ENCODE data around the gene CACNA1C.

Gene CACNA1C

GRCh38 chr12:2142068-2142467 is 89.3 kb downstream of the CACNA1C start:
- no peak for DNase-seq

GRCh38 chr12:2144951-2145350 is 92.2 kb downstream of the CACNA1C start:
- DNase-seq, result no peak

DNA sequence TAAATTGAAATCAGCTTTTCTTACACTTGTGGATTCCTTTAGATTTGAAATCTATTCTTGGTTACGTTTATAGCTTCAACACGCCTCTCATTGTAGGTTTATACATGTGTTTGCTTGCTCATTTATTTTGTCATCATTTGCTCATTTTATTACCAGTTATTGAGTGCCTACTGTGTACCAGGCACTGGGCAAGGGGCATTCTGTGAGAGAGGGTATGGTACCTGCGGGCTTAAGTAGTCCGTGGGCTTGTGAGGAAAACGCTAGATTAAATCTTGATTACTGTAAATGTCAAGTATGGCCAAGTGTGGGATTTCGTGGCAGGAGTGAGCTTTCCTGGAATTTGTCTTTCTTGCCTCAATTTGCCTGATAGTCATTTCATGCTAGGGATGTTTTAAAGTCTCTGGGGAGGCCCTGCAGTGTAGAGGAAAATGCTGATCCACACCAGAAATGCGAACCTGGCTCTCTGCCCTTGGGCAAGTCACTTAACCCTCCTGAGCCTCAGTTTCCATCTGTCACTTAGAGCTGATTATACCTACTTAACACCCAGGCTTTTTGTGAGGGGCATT is 92.7 kb downstream of the CACNA1C start:
- DNase-seq, result no peak

GRCh38 chr12:2147335-2147734 is 94.5 kb downstream of the CACNA1C start:
- no peak for DNase-seq

DNA sequence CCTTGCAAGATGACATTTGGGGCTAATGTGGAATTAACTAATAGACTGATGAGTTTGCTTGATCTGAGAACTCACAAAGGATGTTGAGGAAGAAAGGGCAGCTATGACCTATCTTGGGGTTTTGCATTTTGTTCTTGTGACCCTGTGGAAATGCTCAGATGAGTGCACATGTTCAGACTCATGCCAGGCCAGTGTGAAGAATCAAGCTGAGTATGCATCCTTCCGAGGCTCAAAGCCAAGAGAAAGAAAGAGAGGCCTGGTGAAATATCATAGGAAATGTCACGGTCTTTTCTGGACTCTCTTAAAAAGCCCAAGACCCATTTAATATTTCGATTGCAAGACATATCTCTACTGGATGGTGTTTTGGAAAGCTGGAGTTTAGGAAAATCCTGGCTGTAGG is 96.3 kb downstream of the CACNA1C start:
- DNase-seq, result no peak

- no peak for DNase-seq
These were observed 98.0 kb downstream of the CACNA1C start for GRCh38 chr12:2150833-2151232.

- DNase-seq, result no peak
These were observed 98.6 kb downstream of the CACNA1C start for GRCh38 chr12:2151391-2151790.

DNA sequence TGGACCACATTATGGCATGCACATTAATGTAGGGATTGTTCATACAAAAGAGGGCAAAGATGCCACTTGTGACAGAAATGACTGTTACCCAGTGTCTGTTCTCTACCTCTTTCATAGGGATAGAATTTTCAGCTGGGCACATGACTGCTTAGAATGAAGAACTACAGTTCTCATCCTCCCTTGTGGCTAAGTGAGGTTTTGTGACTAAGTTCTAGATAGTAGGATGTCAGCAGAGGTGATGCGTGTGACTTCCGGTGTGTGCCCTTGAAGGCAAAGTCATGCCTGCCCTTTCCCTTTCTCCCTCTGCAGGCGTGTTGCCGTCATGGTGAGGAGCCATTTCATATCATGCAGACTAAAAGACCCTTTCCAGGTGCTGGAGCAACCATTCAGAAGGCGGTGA is 99.3 kb downstream of the CACNA1C start:
- peak; percentile 14 for DNase-seq

- peak; percentile 1 for DNase-seq
These were observed 101.3 kb downstream of the CACNA1C start for GRCh38 chr12:2154050-2154449.

DNA sequence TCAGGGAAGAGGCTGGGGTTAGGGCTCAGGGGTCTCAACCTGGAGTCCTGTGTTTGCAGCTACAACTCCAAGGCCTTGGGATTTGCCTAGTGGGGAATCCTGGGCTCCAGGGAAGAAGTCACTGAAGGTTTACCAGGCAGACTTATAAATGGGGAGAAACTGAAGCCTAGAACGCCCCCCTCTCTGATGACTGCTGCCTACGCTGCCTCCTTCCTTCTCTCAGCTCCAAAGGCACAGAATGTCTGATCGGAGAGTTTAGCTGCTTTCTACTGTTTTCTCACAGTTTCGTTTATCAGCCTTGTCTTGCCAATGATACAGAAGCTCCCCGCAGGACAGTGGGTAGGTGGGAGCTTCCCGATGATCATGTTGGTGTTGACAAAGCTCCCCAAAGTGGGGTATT is 101.7 kb downstream of the CACNA1C start:
- no peak for DNase-seq

DNA sequence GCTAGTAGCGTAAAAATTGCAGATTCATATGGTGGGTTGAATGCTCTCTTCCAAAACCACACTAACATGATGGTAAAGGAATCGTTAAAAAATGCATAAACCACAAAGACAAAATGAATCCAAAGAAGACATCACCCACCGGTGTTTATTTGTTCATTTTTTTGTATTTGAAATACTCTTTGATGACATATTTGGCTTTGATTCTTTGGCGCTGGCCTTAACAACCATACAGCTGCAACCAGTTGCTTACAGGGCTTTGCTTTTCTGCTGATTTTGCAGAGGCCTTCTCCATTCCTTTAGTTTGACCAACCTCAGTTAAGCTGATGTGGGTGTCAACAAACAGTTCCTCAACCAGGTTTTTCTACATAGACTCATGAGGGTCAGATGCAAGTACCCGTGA is 103.5 kb downstream of the CACNA1C start:
- DNase-seq, result no peak

DNA sequence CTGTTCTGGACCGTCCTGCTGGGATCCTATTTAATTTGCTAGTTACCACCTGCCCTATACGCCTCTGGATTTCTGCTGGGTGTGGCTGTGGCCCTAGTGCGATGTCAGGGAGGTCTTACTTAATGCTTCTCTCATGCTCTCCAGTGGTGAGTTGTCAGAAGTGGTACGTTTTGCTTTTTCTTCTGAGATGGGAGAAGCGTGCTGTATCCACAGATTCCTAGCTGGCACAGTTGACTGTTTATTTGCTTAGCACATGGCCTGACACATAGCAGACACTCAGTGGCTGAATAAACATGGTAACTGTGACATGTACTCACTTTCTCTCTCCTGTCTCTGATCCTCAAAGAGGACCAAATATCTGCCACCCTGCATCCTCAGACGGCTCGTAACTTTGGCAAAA is 107.3 kb downstream of the CACNA1C start:
- DNase-seq, result no peak

GRCh38 chr12:2161473-2161872 is 108.7 kb downstream of the CACNA1C start:
- no peak for DNase-seq

GRCh38 chr12:2163177-2163941 is 110.6 kb downstream of the CACNA1C start:
- no peak for DNase-seq

- no peak for DNase-seq
These were observed 112.2 kb downstream of the CACNA1C start for GRCh38 chr12:2165021-2165420.

DNA sequence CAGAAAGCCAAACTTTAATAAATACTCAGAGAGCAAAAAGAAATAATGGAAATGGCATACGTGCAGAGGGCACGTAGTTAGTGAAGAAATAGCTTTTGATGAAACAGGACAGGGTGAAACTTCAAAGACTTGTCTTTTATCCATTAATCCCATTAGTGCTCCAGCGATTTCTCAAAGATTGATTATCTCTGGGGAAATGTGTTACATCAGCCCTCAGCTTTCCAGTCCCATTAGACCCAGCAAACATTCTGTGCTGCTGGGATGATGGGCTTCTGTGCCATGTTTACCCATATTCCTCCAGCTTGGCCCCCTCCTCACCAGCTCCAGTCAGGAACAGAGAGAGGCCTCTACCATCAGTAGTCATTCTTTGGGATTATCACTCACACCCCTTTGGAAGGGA is 113.1 kb downstream of the CACNA1C start:
- no peak for DNase-seq

- no peak for DNase-seq
These were observed 113.9 kb downstream of the CACNA1C start for GRCh38 chr12:2166696-2167095.

GRCh38 chr12:2167231-2167630 is 114.4 kb downstream of the CACNA1C start:
- no peak for DNase-seq

DNA sequence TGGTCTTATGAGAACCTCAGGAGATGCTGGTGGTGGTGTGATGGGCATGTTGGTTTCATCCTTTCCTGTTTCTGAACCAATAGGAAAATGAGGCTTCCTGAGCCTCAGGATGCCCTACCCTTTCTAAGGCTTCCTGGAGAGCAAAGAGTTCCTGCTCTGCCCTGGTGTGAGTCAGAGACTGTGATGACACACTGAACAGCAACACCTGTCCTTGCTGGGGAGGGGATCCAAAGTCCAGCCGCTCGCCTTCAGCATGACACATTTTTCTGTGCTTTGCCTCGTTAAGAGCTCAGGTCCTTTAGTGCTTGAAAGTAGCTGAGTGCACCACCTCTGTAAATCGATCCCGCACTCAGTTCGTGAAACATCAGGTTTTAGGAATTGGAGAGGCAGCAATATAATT is 116.0 kb downstream of the CACNA1C start:
- DNase-seq, result no peak

GRCh38 chr12:2169489-2169888 is 116.7 kb downstream of the CACNA1C start:
- no peak for DNase-seq

- no peak for DNase-seq
These were observed 117.2 kb downstream of the CACNA1C start for GRCh38 chr12:2169940-2170339.

- DNase-seq, result no peak
These were observed 117.6 kb downstream of the CACNA1C start for GRCh38 chr12:2170376-2170775.

DNA sequence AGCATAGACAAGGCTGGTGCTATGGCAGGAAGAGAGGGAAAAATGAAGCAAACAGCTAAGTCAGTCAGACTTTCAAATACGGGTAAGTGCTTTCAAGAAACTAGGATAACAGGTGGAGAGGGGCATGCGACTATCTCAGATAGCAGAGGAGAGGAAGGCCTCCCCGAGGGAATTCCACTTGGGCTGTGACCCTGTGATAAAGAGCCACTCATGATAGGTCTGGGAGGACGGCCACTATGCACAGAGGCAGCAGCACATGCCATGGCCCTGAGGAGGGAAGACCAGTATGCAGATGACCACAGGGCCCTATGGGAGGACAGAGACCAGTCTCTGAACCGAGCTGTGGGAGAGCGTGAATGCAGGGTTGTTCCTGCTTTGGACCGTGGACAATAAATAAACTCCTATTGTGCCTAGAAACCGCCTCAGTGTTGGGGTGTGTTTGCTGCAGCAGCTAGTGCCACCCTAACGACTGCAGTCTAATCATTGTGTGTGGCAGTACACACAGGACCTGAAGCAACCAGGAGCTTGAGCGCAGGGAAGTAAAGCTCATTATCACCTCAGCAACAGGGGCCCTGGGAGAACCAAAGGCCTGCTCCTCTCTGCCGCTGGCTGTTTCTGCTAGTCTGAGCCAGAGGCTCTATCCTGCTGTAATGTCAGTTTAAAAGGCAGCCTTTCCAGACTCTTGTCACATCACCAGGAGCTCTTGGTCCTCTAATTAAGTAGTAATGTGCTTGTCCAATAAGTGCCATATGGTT is 119.1 kb downstream of the CACNA1C start:
- DNase-seq, result no peak
